IMR-90 (cell line): Measurements from ENCODE around the gene DGKB. TPM values are rescaled to one million over a fixed set of nuclear protein-coding genes. Genes with fewer than 3 reads are reported as not detected.

ENCODE experiments used
- ATAC-seq: fragments of 200-7000 bp; cut with Tn5 transposase; 2 replicates; pipeline ENCODE4 v1.9.1; 2020; ENCODE audit warnings: low read depth, mild to moderate bottlenecking, moderate library complexity
- BruUV-seq: library from RNA; stranded (reverse); fragments of 400-500 nt; replicated peaks from 2 replicates; lab custom pipeline; 2021; lab: Mats Ljungman, UMichigan
- CTCF ChIA-PET: fragments of 300-600 bp; formaldehyde crosslinking; extraction: SDS; loops from one replicate; lab custom pipeline; 2021; ENCODE audit warnings: antibody characterized with exemption; lab: Yijun Ruan, JAX
- POLR2A ChIA-PET: fragments of 300-600 bp; sonication (Branson Sonifier 250); formaldehyde crosslinking; loops from one replicate; lab custom pipeline; 2022; ENCODE audit warnings: antibody characterized with exemption; ENCODE audit not compliant: unreplicated experiment; lab: Charles Lee
- DNase-seq: peaks from one replicate; pipeline ENCODE4 v3.0.0; 2013
- H2AFZ ChIP-seq: replicated peaks from 2 replicates; pipeline ENCODE3; 2013; ENCODE audit warnings: low read length, mild to moderate bottlenecking; ENCODE audit not compliant: poor library complexity
- H2AK5ac ChIP-seq: 2 replicates; pipeline ENCODE4 v1.6.1; 2013; ENCODE audit warnings: low read depth, low read length, inconsistent platforms
- H2AK9ac ChIP-seq: replicated peaks from 2 replicates; pipeline ENCODE3; 2013; ENCODE audit warnings: mild to moderate bottlenecking, low read depth, low read length, moderate library complexity; ENCODE audit not compliant: poor library complexity
- H2BK120ac ChIP-seq: 2 replicates; pipeline ENCODE4 v1.6.1; 2013; ENCODE audit warnings: low read depth, low read length, inconsistent platforms
- H2BK15ac ChIP-seq: 3 replicates; pipeline ENCODE4 v1.6.1; 2013; ENCODE audit warnings: low read depth, low read length, inconsistent platforms
- H2BK20ac ChIP-seq: 2 replicates; pipeline ENCODE4 v1.6.1; 2013; ENCODE audit warnings: low read depth, mild to moderate bottlenecking, inconsistent platforms, low read length, moderate library complexity
- H2BK5ac ChIP-seq: 2 replicates; pipeline ENCODE4 v1.6.1; 2013; ENCODE audit warnings: mild to moderate bottlenecking, low read depth, low read length, inconsistent platforms; ENCODE audit not compliant: poor library complexity, severe bottlenecking
- H3K14ac ChIP-seq: replicated peaks from 2 replicates; pipeline ENCODE4 v1.6.1; 2013; ENCODE audit warnings: low read depth, low read length, inconsistent platforms
- H3K18ac ChIP-seq: 2 replicates; pipeline ENCODE4 v1.6.1; 2013; ENCODE audit warnings: low read depth, low read length, control low read depth
- H3K23ac ChIP-seq: 2 replicates; pipeline ENCODE4 v1.6.1; 2013; ENCODE audit warnings: low read depth, low read length, inconsistent platforms
- H3K27ac ChIP-seq: 2 replicates; pipeline ENCODE4 v1.5.1; 2013; ENCODE audit warnings: mild to moderate bottlenecking, control low read depth, low read length; ENCODE audit not compliant: insufficient read depth
- H3K27me3 ChIP-seq: 2 replicates; pipeline ENCODE4 v1.6.1; 2013; ENCODE audit warnings: low read length; ENCODE audit not compliant: control insufficient read depth, insufficient read depth
- H3K36me3 ChIP-seq: 2 replicates; pipeline ENCODE4 v1.6.1; 2013; ENCODE audit warnings: low read length, mixed read lengths; ENCODE audit not compliant: control insufficient read depth, insufficient read depth
- H3K4ac ChIP-seq: 2 replicates; pipeline ENCODE4 v1.6.1; 2013; ENCODE audit warnings: low read depth, low read length, inconsistent platforms
- H3K4me1 ChIP-seq: 2 replicates; pipeline ENCODE4 v1.6.1; 2013; ENCODE audit warnings: low read length, mixed read lengths; ENCODE audit not compliant: control insufficient read depth, insufficient read depth
- H3K4me2 ChIP-seq: 2 replicates; pipeline ENCODE4 v1.6.1; 2013; ENCODE audit warnings: low read depth, mild to moderate bottlenecking, control low read depth, low read length, moderate library complexity
- H3K4me3 ChIP-seq: 2 replicates; pipeline ENCODE4 v1.5.1; 2013; ENCODE audit warnings: low read depth, mild to moderate bottlenecking, control low read depth, low read length, moderate library complexity; ENCODE audit not compliant: insufficient read depth
- H3K56ac ChIP-seq: 2 replicates; pipeline ENCODE4 v1.6.1; 2013; ENCODE audit warnings: low read length, inconsistent platforms; ENCODE audit not compliant: insufficient read depth; ENCODE audit errors: extremely low read depth
- H3K79me1 ChIP-seq, 2 experiments: 2 replicates each; pipeline ENCODE4 v1.6.1; 2013; ENCODE audit warnings: low read length in 2 of 2, inconsistent platforms in 1 of 2, low read depth in 1 of 2
- H3K9ac ChIP-seq: 2 replicates; pipeline ENCODE4 v1.6.1; 2013; ENCODE audit warnings: low read depth, low read length, control low read depth
- H3K9me1 ChIP-seq: 2 replicates; pipeline ENCODE4 v1.6.1; 2013; ENCODE audit warnings: low read length, inconsistent platforms; ENCODE audit not compliant: insufficient read depth
- H3K9me3 ChIP-seq: 2 replicates; pipeline ENCODE4 v1.6.1; 2013; ENCODE audit warnings: low read length; ENCODE audit not compliant: control insufficient read depth, insufficient read depth
- H4K20me1 ChIP-seq: 2 replicates; pipeline ENCODE4 v1.6.1; 2013; ENCODE audit warnings: low read length, inconsistent platforms; ENCODE audit not compliant: insufficient read depth
- H4K5ac ChIP-seq: 2 replicates; pipeline ENCODE4 v1.6.1; 2013; ENCODE audit warnings: mild to moderate bottlenecking, low read depth, low read length, control low read depth
- H4K8ac ChIP-seq, 2 experiments: 2 replicates each; pipeline ENCODE4 v1.6.1; 2013; ENCODE audit warnings: low read depth in 2 of 2, low read length in 2 of 2, control low read depth in 1 of 2, inconsistent platforms in 1 of 2
- H4K91ac ChIP-seq: 2 replicates; pipeline ENCODE4 v1.6.1; 2013; ENCODE audit warnings: low read depth, low read length, inconsistent platforms; ENCODE audit not compliant: insufficient read depth
- CTCF ChIP-seq: conservative IDR thresholded peaks from 2 replicates; pipeline ENCODE4 v1.5.1; 2012; ENCODE audit warnings: mild to moderate bottlenecking, low read depth, low read length, improper control_type of control experiment
- SMC3 ChIP-seq: fragments of 150-350 bp; IDR thresholded peaks from 2 replicates; pipeline ENCODE4 v1.6.1; 2016; ENCODE audit warnings: low read depth, mild to moderate bottlenecking, antibody characterized with exemption, low read length, moderate library complexity
- WGBS, 2 experiments: methylation state at CpG; one replicate each; pipeline versions ENCODE4 v1.1.5 to v1.1.7; 2013; ENCODE audit warnings: missing lambda C conversion rate in 2 of 2; ENCODE audit not compliant: insufficient read length in 1 of 2; ENCODE audit errors: extremely low coverage in 2 of 2; 5-methylcytosine and 5-hydroxymethylcytosine counted together
- dilution Hi-C: fragments of 300-500 bp; cut with HindIII; formaldehyde crosslinking; loops from one replicate; pipeline ENCODE4 v1.14.3; 2018; ENCODE audit warnings: low sequenced_read_pairs; ENCODE audit not compliant: unreplicated experiment
- in situ Hi-C: fragments of 300-500 bp; cut with MboI; formaldehyde crosslinking; loops from 3 replicates; pipeline ENCODE4 v1.14.3; 2019; ENCODE audit warnings: low sequenced_read_pairs, inconsistent platforms, mixed read lengths
- intact Hi-C: fragments of 100-400 bp; cut with micrococcal nuclease; formaldehyde crosslinking; loops from 2 replicates; pipeline ENCODE4 v1.10.0; 2022
- polyA plus RNA-seq, 3 experiments: library from polyadenylated mRNA; depleted of rRNA; stranded (reverse); fragments of >200 nt; gene quantifications; 2 replicates each; pipeline ENCODE4 v1.2.3, GENCODE V29; 2012; ENCODE audit warnings: low replicate concordance in 1 of 3
- total RNA-seq: library from RNA; depleted of rRNA; stranded (reverse); fragments of >200 nt; gene quantifications from 2 replicates; pipeline ENCODE4 v1.2.3, GENCODE V29; 2012

The DGKB gene
- total and polyA plus RNA-seq, 2 of the 4 experiments (the other 2 are of a cell fraction) = not detected

- no peak overlapping the region for H3K23ac ChIP-seq
- dilution Hi-C loops = no loop called here
- no peak overlapping the region for H3K4me3 ChIP-seq
- no peak overlapping the region for H4K8ac ChIP-seq
- no TSS peak for BruUV-seq
- no peak overlapping the region for H2AFZ ChIP-seq
- H3K4ac ChIP-seq = no peak overlapping the region
- WGBS, 2 experiments = no CpG with 5 or more reads among the region's 2 CpGs
- H3K27me3 ChIP-seq = no peaks in the 10 kb centered on the region
- no peak overlapping the region for H2BK20ac ChIP-seq
- H4K5ac ChIP-seq = no peak overlapping the region
- no peak overlapping the region for H2BK120ac ChIP-seq
- H3K27ac ChIP-seq = no peak overlapping the region
- no peaks in the 10 kb centered on the region for H3K4me1 ChIP-seq
- no peak overlapping the region for H3K9ac ChIP-seq
- no peak overlapping the region for H3K56ac ChIP-seq
- no peaks in the 10 kb centered on the region for H3K9me1 ChIP-seq
- ChIA-PET CTCF (no interaction called here), POLR2A (no interaction called here)
- no peak overlapping the region for H2BK15ac ChIP-seq
- no peaks in the 10 kb centered on the region for H3K36me3 ChIP-seq
- intact Hi-C loops = no loop called here
- no peak overlapping the region for H2AK5ac ChIP-seq
- TF ChIP-seq SMC3 = no peak
- TF ChIP-seq CTCF = no peak
- no peak overlapping the region for H3K18ac ChIP-seq
- DNase-seq = no peak
- in situ Hi-C loops = no loop called here
- no peak overlapping the region for H2BK5ac ChIP-seq
- no peak for ATAC-seq
- no peaks in the 10 kb centered on the region for H3K9me3 ChIP-seq
- no peak overlapping the region for H3K14ac ChIP-seq
- H2AK9ac ChIP-seq = no peak overlapping the region
- H3K4me2 ChIP-seq = no peak overlapping the region
- no peaks in the 10 kb centered on the region for H3K79me1 ChIP-seq
- H4K91ac ChIP-seq = no peak overlapping the region
- no peaks in the 10 kb centered on the region for H4K20me1 ChIP-seq
Measured at GRCh38 chr7:14199336-14199735, 703.2 kb downstream of the DGKB start.
